Frontal cortex (tissue), 4 donors: ENCODE results near the gene CCZ1. TPM values are rescaled to one million over a fixed set of nuclear protein-coding genes. Genes with fewer than 3 reads are reported as not detected.
"Not testable (repeated sequence)": the region's sequence is repeated elsewhere in the genome, so short reads cannot be mapped to it uniquely, and the experiment has no call there.

Source experiments
- DNase-seq, 2 donors: peaks; one replicate each; pipeline ENCODE4 v3.0.0; 2012; ENCODE audit warnings: low spot score in 2 of 2
- FAIRE-seq: peaks from 2 replicates; lab custom pipeline; 2012; peaks lifted over from hg19 to GRCh38; lab: Jason Lieb, UNC
- total RNA-seq: library from RNA; depleted of rRNA; stranded (reverse); fragments of >200 nt; gene quantifications from one replicate; pipeline ENCODE4 v1.2.3, GENCODE V29; 2014
- donor health status: control.
- donor health status: control.
- donor health status: control.

Gene CCZ1
- total RNA-seq = 156 TPM

DNA sequence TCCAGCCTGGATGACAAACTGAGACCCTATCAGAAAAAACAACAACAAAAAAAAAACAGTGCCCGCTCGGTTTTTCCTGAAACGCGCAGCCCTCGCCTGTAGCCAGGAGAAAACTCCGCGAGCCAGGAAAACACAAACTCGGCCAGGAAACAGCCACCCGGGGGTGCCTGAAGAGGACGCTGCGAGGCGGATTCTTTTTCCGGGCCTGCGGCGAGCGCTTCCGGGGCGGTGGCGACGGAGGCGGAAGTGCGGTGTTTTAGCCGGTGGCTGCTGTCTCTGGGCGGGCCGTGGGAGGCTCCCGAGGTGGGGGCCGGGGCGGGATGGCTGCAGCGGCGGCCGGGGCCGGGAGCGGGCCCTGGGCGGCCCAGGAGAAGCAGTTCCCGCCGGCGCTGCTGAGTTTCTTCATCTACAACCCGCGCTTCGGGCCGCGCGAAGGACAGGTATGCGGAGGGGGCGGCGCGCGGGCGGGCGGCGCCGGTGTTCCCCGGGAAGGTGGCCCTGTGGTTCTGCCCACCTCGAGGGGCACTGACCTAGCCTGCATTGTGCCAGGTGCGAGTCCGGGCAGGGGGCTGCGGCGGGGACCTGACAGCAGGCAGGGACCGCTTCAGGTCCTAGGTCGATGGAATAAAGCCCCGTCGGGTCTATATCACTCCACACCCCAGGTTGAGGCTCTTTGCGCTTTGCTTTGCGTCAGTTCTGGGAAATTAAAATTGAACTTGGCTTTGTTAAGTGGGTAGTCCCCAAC, at the start of gene CCZ1:
CCZ1 (plus strand) TSS at position 254 of the 745 bp plus-strand sequence; CDS start at position 321, 67 bp downstream.
- not testable (repeated sequence) for FAIRE-seq

DNA sequence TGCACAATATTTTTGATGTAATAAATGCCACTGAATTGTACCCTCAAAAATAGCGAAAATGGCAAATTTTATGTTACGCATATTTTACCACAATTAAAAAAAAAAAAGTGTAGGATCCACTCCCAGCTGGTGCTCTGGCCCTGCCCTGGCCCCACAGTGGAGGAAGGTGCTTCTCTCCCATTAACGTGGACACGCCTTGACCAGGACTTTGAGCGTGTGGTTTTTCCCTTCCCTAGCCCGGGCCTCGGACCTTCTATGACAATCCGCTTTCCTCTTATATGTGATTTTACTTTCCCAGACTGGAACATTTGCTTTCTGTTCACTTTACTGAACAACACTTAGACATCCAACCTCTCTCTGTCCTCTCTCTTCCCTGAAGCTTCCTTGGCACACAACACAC, 47.6 kb upstream of the CCZ1 start:
- DNase-seq (no peak), FAIRE-seq (no peak)

More for the DNA sequence above, at the start of gene CCZ1:
- peak in 1 of 2 donors; percentile 11 for DNase-seq

GRCh38 chr7:5854738-5855137, 43.8 kb upstream of the CCZ1 start:
- no peak for FAIRE-seq
- DNase-seq = no peak

DNA sequence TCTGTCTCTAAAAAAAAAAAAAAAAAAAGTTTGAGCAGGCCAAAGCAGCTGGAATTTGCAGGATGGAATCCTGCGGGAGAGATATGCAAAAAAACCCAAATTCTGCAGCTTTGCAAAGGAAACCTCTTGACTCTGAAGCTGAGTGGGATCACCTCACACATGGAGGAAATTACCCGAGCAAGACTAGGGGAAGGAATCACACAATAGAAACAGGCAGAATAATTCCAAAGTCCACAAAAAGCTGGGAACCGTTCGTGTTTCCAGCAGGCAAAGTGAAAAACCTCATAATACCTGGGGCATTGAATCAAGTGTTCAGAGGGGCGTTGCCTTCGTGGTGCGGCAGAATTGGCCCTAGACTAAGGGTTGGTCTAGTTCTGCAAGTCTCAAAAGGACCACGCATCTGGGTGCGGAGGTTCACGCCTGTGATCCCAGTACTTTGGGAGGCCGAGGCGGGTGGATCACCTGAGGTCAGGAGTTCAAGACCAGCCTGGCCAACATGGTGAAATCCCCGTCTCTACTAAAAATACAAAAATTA, 41.4 kb upstream of the CCZ1 start:
- DNase-seq, FAIRE-seq: not testable (repeated sequence)

GRCh38 chr7:5858494-5858893, 40.0 kb upstream of the CCZ1 start:
- not testable (repeated sequence) for DNase-seq, FAIRE-seq

- FAIRE-seq, DNase-seq: not testable (repeated sequence)
Measured at GRCh38 chr7:5861281-5861680, 37.3 kb upstream of the CCZ1 start.

GRCh38 chr7:5862753-5863366, 35.7 kb upstream of the CCZ1 start:
- FAIRE-seq, DNase-seq: not testable (repeated sequence)

GRCh38 chr7:5865279-5865931, 33.1 kb upstream of the CCZ1 start:
- DNase-seq, FAIRE-seq: not testable (repeated sequence)

GRCh38 chr7:5867060-5867459, 31.5 kb upstream of the CCZ1 start:
- no peak for DNase-seq
- no peak for FAIRE-seq

DNA sequence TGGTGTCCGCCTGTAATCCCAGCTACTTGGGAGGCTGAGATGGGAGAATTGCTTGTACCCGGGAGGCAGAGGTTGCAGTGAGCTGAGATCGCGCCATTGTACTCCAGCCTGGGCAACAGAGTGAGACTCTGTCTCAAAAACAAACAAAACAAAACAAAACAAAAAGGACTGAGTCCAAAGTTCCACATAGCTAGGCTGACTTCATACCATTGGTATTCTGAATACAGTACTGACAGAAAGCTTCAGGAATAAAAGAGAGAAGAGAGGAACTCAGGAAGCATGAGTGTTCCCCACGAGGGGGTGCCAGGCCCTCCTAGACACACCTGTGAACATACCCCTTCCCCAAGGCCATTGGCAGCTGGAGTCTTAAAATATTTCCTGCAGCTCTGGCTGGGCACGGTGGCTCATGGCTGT, 29.6 kb upstream of the CCZ1 start:
- DNase-seq, FAIRE-seq: not testable (repeated sequence)

DNA sequence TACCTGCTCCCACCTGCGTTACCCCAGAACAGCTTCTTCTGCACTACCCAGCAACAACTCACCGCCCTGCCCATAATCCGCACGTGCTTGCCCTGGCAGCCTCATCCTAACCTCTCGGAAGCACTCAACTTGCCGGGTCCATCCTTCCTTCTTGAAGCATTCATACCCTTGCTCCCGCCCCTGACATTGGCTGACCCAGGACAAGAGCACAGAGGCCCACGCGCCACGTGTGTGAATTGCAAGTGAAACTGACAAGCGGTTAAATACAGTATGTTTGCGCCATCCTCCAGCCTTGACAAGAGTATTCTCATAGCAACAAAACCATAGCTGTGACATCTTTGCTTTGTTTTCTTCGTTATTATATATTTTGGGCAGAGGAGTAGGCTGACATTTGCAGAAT, 28.8 kb upstream of the CCZ1 start:
- FAIRE-seq (no peak), DNase-seq (no peak)

DNA sequence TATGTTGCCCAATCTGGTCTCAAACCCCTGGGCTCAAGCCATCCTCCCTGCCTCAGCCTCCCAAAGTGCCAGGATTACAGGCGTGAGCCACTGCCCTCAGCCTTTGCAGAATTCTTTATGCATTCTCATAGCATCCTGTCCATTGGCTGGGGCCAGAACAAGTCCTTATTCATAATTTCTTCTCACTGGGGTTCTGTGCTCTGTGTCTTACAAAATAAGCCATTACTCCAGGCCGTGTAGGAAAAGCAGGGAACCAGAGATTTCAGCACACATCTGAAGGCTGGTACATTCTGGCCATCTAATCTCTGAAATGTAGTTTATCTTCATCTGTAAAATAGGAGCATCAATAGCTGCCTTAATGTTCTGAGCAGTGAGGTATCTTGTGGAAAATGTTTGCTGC, 28.2 kb upstream of the CCZ1 start:
- FAIRE-seq = no peak

DNA sequence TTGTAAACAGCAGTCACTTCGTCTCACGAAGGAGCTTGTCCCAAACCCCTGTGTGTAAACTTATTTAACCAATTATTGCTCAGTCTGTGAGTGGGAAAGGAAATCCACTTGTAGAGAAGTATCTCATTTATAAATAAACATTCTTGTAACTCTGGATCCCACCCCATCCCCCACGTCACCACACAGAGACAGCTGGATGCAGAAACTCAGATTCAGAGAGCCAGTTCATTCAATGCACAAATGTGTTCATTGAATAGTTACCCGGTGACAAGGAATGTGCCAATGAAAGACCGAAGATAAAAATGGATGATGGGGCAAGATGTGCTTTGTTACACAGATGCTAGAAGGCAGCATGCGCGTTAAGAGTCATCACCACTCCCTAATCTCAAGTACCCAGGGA, 26.2 kb upstream of the CCZ1 start:
- no peak for FAIRE-seq

More for the DNA sequence above, 28.2 kb upstream of the CCZ1 start:
- no peak for DNase-seq

DNA sequence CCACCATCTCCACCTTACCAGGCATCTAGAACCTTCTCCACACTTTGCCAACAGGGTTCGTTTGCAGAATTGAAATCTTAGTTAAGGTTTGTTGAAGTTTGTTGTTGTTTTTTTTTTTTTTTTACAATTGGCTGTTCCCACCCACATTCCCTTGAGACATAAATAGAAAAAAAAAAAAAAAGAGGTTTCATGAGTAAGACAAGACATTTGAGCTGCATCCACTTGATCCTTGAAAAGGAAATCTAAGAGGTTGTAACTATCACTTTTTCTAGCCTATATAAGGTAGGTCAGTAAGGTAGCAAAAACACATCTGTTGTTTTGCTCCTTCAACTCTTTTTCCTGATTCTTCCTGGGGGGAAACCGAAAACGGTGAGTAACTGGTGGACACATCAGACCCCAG, 18.9 kb upstream of the CCZ1 start:
- DNase-seq, FAIRE-seq: not testable (repeated sequence)

More for the DNA sequence above, 26.2 kb upstream of the CCZ1 start:
- peak in 1 of 2 donors; percentile 14 for DNase-seq

GRCh38 chr7:5880106-5880505, 18.4 kb upstream of the CCZ1 start:
- FAIRE-seq = not testable (repeated sequence)

DNA sequence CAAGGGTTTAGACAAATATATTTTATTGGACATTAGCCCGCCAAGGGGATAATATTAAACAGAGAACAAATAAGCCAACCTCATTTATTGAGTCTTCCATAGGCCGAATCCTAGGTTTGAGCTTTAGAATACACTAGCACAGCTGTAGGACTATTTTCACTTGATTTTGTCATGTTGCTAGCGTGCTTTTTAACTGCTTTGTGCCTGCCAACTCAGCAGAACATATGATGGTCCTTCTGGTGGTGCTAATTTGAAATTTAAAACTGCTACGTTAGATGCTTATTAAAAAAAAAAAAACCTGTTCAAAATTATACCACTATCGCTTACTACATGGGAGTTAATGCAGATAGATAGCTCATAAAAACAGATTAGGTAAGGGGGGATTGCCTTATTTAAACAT, 14.1 kb upstream of the CCZ1 start:
- DNase-seq, FAIRE-seq: not testable (repeated sequence)

More at GRCh38 chr7:5880106-5880505, 18.4 kb upstream of the CCZ1 start:
- not testable (repeated sequence) for DNase-seq

DNA sequence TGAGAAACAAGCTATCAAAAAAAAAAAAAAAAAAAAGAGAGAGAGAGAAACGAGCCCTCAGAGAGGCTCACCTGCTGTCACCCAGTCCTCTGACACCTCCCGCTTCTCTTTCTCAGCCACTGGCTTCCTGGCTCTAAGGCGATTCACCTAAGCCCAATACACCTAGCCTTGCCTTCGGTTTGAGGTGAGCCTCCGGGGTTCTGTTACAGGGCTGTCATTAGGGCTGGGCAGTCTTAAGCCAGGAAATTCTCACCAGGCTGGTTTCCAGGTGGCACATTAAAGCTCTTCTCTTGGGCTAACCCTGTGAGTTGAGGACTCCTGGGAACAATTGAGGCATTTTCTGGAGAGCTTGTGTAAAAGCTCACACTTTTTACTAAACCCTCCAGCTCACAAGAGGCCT, 10.5 kb upstream of the CCZ1 start:
- DNase-seq, FAIRE-seq: not testable (repeated sequence)

DNA sequence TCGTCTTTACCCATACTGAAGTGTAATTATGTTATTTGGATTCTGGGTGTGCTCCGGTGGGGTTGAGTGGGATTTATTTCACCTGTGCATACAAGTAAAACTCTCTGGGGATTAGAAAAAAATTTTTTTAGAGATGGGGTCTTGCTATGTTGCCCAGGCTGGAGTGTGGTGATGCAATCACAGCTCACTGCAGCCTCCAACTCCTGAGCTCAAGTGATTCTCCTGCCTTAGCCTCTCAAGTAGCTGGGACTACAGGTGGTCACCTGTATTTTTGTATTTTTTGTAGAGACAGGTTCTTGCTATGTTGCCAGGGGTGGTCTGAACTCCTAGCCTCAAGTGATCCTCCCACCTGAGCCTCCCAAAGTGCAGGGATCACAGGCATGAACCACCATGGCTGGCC, 8.3 kb upstream of the CCZ1 start:
- not testable (repeated sequence) for DNase-seq, FAIRE-seq

GRCh38 chr7:5892498-5892897, 6.0 kb upstream of the CCZ1 start:
- DNase-seq (no peak), FAIRE-seq (no peak)

GRCh38 chr7:5897369-5897919, 1.1 kb upstream of the CCZ1 start:
- not testable (repeated sequence) for FAIRE-seq, DNase-seq
